HG03442 (cell line): ENCODE measurements around the gene CHST6.
"Not testable (repeated sequence)": the region's sequence is repeated elsewhere in the genome, so short reads cannot be mapped to it uniquely, and the experiment has no call there.

ENCODE experiments used
- ATAC-seq: cut with Tn5 transposase; IDR thresholded peaks from one replicate; pipeline ENCODE4 v1.9.1; 2021; ENCODE audit warnings: mild to moderate bottlenecking, moderate library complexity; ENCODE audit not compliant: unreplicated experiment

The CHST6 gene

GRCh38 chr16:75495076-75495674 is at the start of gene CHST6:
TSS of gene CHST6 (minus strand) at chr16:75495441. CDS start at chr16:75479828, 15,613 bp downstream.
- peak; percentile 77 for ATAC-seq

DNA sequence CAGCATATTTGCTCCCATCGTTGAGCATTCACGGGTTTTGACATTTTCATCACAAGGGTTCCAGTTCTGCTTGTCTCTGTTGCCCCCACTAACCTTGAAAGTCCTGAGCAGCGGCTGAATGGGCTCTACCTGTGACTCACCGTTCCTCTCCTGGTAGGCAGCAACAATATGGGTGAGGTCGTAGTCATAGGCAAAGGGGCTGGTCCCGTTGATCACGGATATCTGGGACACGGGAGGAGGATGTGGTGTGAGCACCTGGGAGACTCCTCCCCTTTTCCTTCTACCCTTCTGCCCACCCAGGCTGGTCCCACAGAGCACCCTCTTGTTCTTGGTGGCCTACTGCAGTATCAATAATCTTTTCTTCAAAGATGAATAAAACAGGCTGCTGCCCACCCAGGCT is 47.2 kb upstream of the CHST6 start:
- ATAC-seq = not testable (repeated sequence)

DNA sequence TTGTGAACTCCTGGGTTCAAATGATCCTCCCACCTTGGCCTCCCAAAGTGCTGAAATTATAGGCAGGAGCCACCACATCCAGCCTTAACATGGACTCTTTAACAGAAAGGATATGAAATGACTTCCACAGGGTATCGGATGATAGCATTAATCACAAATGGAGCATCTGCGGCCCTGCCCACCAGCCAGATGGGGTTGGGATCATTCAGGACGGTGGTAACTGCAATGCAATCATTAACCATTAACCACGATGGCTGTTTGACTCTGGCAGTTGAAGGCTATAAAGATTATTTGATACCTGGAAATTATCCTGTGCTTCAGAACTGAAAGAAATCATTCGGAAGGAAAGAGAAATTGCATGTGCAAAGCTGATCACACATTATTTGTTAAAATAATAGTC is 46.0 kb upstream of the CHST6 start:
- ATAC-seq = no peak

DNA sequence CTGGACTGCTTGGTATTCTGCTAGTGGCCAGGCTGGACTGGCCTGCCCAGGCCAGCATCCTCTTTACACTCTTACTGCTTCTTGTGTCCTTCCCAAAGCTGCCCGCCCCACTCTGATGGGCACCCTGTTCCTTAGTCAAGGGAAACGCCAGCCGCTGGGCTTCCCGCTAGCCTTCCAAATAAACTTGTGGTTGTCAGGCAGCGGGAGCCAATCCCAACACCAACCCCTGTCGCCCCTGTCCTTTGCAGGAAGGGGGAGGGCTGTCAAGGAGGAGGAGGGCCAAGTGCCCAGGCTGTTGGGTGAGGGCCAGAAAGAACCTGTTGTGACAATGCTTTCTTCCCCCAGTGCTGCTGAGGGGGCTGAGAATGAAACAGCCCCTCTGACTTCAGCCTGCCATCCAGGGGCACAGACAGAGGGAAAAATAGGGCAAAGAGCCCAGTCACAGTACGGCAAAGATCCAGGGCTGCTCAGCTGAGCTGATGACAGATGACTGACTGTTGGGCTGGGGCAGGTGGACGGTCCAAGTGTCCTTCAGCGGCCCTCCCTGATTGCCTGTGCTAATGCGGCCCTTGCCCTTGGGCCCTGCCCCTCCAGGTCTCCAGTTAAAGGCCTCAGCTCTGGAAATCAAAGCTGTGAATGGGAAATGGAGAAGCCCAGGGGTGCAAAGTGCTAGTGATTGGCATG is 43.8 kb upstream of the CHST6 start:
- ATAC-seq = not testable (repeated sequence)

GRCh38 chr16:75537776-75538175 is 42.5 kb upstream of the CHST6 start:
- ATAC-seq = no peak

GRCh38 chr16:75535901-75536300 is 40.7 kb upstream of the CHST6 start, which contains the start of gene CHST5:
TSS of gene CHST5 (minus strand) at chr16:75536108. CDS start at chr16:75530384, 5,724 bp downstream.
- ATAC-seq = no peak

- no peak for ATAC-seq
These were observed 40.1 kb upstream of the CHST6 start for GRCh38 chr16:75535211-75535843.

- ATAC-seq = no peak
These were observed 39.4 kb upstream of the CHST6 start for GRCh38 chr16:75534560-75535205.

- no peak for ATAC-seq
These were observed 37.5 kb upstream of the CHST6 start for GRCh38 chr16:75532791-75533190.

DNA sequence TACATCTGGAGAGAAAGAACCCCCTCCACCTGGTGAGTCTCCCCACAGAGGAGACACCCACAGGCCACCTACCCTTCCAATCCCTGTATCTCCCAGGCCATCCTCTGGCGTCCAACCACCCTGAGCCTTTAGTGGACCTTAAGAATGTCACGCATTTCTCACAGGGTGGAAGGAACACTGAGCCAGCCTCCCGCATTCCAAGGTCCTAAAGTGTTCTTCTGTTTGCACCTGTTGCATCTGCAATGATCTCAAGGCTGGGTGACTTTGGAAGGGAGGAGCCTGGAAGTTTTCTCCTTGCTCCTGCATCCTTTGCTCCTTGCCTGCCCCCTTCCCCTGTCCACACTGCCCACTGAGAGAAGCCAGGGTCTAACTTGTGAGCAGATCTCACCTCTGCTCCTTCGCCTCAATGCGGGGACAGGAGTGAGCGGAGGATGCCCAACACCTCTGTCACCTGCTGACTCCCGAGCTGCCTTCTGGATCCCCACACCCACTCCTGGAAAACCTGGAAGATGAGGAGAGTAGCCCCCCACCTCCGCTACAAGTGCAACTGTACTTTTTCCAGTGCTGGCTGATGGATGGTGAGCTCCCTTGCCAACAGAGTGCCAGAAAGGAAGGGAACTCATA is 37.0 kb upstream of the CHST6 start:
- ATAC-seq = no peak

DNA sequence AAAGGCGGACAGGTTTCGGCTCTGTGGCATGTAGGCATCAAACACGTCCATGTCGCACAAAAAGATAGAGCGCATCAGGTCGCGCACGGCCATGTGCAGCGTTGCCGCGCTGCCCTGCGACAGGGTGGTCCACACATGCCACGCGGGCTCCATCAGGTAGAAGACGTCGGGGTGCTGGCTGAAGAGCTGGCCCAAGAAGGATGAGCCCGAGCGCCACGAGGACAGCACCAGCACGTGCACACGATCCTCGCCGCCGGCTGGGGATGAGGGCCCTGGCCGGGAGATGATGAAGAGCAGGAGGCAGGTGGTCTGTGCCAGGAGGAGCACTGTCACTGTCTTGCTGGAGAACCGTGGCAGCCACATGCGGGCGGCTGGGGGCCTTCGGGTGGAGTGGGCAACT is 34.7 kb upstream of the CHST6 start:
- ATAC-seq = no peak

DNA sequence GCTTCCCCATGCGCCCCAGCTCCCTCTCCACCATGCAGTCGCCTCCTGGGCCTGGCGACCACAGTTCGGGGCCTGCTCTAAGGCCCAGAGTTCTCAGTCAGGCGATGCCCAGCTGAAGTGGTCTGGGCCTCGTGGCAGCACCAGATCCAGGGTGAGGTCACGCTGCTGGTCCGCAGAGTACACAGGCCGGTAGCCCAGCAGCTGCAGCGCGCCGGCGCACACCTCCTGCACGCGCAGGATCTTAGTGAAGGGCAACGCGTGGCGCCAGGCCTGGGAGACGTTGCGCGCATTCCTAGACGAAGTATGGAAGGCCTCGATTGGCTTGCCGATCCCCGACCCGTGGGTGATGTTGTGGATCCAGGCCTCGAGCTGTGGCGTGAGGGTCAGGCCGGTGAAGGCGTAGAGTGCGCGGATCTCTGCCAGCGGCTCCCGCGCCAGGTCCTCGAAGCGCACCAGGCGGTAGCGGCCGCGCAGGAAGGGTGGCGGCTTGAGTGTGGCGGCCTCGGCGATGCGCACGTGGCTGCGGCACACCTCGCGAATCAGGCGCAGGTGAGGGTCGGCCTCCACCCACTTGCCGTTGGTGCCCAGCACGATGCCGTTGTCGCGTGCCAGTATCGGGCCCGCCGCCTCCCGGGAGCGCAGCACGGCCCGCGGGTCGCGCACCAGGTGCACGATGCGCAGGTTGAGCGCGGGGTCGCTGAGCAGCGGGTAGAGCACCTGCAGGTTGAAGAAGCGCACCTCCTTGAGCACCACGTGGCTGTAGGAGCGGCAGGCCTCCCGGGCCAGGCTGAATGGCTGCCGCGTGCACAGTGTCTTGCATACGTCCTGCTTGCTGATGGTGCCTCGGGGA is 34.0 kb upstream of the CHST6 start:
- no peak for ATAC-seq

DNA sequence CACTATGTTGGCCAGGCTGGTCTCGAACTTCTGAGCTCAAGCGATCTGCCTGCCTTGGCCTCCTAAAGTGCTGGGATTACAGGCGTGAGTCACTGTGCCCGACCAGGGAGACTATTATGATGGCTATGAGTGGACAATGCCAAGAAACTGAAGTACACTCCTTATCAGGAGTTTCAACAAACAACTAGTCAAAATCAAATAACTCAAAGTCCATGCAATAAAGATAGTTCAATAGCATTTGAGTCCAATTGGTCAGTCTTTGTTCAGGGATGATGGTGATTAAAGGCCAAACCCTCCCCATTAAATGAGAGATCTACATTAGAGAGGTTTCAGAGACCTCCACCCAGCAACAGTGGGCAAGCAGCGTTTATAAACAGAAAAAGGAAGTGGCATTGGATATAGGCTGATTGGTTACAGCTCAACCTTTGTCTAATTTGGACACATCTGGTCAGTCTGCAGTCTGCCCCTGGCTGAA is 32.6 kb upstream of the CHST6 start:
- no peak for ATAC-seq

DNA sequence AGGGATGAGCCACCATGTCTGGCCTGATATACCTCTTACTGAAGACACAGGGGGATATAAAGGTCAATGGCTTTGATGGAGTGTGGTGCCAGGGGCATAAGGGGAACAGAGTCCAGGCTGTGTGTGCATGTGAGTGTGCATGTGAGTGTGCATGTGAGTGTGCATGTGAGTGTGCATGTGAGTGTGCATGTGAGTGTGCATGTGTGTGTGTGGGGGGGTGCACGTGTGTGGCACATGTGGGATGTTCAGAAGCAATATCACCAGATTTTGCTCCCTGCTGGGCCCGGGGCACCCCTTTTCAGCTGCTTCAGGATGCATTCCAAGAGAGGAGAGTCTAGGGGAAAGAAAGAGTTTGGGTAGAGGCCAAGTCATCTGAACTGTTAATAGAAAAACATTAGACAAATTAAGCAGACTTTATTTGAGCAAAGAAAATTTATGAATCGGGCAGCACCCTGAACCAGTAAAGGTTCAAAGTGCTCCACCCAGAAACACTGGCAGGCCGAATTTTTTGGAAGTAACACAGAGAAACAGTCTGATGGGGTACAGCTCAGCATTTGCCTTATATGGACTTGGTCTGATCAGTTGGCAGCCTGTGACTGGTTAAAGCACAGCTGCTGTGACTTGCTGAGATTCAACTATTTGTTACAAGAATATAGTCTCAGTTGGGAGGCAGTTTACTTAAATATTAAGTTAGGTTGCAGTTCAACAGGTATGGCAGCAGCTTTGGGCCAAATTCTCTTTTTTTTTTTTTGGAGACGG is 31.0 kb upstream of the CHST6 start:
- no peak for ATAC-seq

DNA sequence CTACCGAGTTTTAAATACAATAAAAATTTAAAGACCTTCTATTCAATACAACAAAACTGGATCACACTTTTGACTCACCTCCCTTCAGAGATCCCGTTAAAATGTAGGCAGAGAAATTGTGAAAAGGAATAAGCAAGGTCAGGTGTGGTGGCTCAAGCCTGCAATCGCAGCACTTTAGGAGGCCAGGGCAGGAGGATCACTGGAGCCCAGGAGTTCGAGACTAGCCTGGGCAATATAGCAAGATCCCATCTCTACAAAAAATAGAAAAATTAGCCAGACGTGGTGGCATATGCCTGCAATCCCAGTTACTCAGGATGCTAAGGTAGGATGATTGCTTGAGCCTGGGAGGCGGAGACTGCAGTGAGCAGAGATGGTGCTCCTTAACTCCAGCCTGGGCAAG is 23.9 kb upstream of the CHST6 start:
- ATAC-seq = no peak

- ATAC-seq = not testable (repeated sequence)
These were observed 21.1 kb upstream of the CHST6 start for GRCh38 chr16:75516189-75516966.

- no peak for ATAC-seq
These were observed 19.1 kb upstream of the CHST6 start for GRCh38 chr16:75514296-75514695.

DNA sequence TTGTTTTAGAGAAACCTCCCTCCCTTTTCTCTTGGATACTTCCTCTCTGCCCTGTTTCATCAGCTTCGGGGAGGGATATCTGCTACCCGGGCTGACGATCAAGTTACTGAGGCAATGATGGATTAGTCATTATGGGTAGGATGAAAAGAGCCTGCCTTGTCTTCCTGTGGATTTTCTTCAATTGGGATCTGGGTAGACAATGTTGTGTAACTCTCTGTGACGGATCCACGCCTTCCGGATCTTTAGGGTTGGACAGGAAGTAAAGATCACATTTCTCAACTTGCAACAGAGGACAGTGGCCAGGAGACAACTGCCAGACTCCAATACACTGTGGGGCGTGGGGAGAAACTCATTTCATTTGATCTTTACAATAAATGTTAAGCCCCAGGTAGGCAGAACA is 11.3 kb upstream of the CHST6 start:
- no peak for ATAC-seq

GRCh38 chr16:75506107-75506506 is 10.9 kb upstream of the CHST6 start:
- ATAC-seq = no peak
